ENCODE data around the gene SPON1. TPM values are rescaled to one million over a fixed set of nuclear protein-coding genes. Genes with fewer than 3 reads are reported as not detected.

The SPON1 gene
- total RNA-seq, 2 experiments from 2014 or later = 2.1 to 2.2 TPM

- H3K4me3 Mint-ChIP-seq = no peak overlapping the region
- H3K36me3 Mint-ChIP-seq (ENCODE audit: low read depth) = no peaks in the 10 kb centered on the region
- no peaks in the 10 kb centered on the region for H3K27me3 ChIP-seq (ENCODE audit: control insufficient read depth in 1 of 2, insufficient read depth in 2 of 2, low read length in 2 of 2)
- no peak for ATAC-seq (ENCODE audit: poor library complexity)
- H3K27ac ChIP-seq (ENCODE audit: low read depth in 1 of 2, low read length in 2 of 2) = no peak overlapping the region
- no peaks in the 10 kb centered on the region for H3K36me3 ChIP-seq (ENCODE audit: insufficient read depth, low read length)
- intact Hi-C loops (cut with DNase I, micrococcal nuclease) = loop anchor here in 1 of 2 experiments (10.0 kb wide), 1 partner anchor 1278 kb away; no protein-coding TSS in a partner anchor
- no peaks in the 10 kb centered on the region for H3K27me3 Mint-ChIP-seq
- no peaks in the 10 kb centered on the region for H3K9me3 ChIP-seq (ENCODE audit: control insufficient read depth in 1 of 2, insufficient read depth in 1 of 2, low read length in 2 of 2)
- POLR2A ChIA-PET = no interaction called here
- peaks cover 12% of the 10 kb centered on the region for H3K4me1 Mint-ChIP-seq (ENCODE audit: low read depth)
- H3K4me1 ChIP-seq (ENCODE audit: insufficient read depth, low read length) = no peaks in the 10 kb centered on the region
- H3K4me3 ChIP-seq (ENCODE audit: low read length) = no peak overlapping the region
- CTCF ChIA-PET = no interaction called here
- TF ChIP-seq CTCF (IDR thresholded peaks at IDR 0.05) = no peak
- H3K9me3 Mint-ChIP-seq = no peaks in the 10 kb centered on the region
- no peak overlapping the region for H3K27ac Mint-ChIP-seq
- no peak for DNase-seq
Measured at GRCh38 chr11:14242733-14243132, 280.2 kb downstream of the SPON1 start.

GRCh38 chr11:14244926-14245325, 282.4 kb downstream of the SPON1 start:
- no peaks in the 10 kb centered on the region for H3K27me3 Mint-ChIP-seq
- peaks cover 28% of the 10 kb centered on the region for H3K4me1 Mint-ChIP-seq (ENCODE audit: low read depth)
- no peaks in the 10 kb centered on the region for H3K9me3 Mint-ChIP-seq
- DNase-seq (no peak), ATAC-seq (ENCODE audit: poor library complexity) (no peak)
- intact Hi-C loops (cut with DNase I, micrococcal nuclease) = loop anchor here (5.0 to 10.0 kb wide), 3 partner anchors 98 to 1280 kb away; no protein-coding TSS in a partner anchor
- TF ChIP-seq CTCF (IDR thresholded peaks at IDR 0.05) = no peak
- CTCF ChIA-PET = no interaction called here
- no peaks in the 10 kb centered on the region for H3K36me3 Mint-ChIP-seq (ENCODE audit: low read depth)
- no peak overlapping the region for H3K4me3 Mint-ChIP-seq
- H3K27ac Mint-ChIP-seq = no peak overlapping the region
- Histone ChIP-seq H3K27me3 (ENCODE audit: control insufficient read depth in 1 of 2, insufficient read depth in 2 of 2, low read length in 2 of 2) (no peaks in the 10 kb centered on the region), H3K4me3 (ENCODE audit: low read length) (no peak overlapping the region), H3K36me3 (ENCODE audit: insufficient read depth, low read length) (no peaks in the 10 kb centered on the region), H3K4me1 (ENCODE audit: insufficient read depth, low read length) (peaks cover 12% of the 10 kb centered on the region), H3K27ac (ENCODE audit: low read depth in 1 of 2, low read length in 2 of 2) (no peak overlapping the region), H3K9me3 (ENCODE audit: control insufficient read depth in 1 of 2, insufficient read depth in 1 of 2, low read length in 2 of 2) (no peaks in the 10 kb centered on the region)
- POLR2A ChIA-PET = no interaction called here

GRCh38 chr11:14245444-14245843, 282.9 kb downstream of the SPON1 start:
- ChIA-PET POLR2A (no interaction called here), CTCF (interaction anchor here (1.1 kb wide), 1 partner anchor 469 kb away, joined by 3 read pairs; no protein-coding TSS in a partner anchor)
- TF ChIP-seq CTCF (IDR thresholded peaks at IDR 0.05) = no peak
- Mint-ChIP-seq H3K27ac (no peak overlapping the region), H3K4me3 (no peak overlapping the region), H3K4me1 (ENCODE audit: low read depth) (peaks cover 28% of the 10 kb centered on the region), H3K27me3 (no peaks in the 10 kb centered on the region), H3K9me3 (no peaks in the 10 kb centered on the region), H3K36me3 (ENCODE audit: low read depth) (no peaks in the 10 kb centered on the region)
- ATAC-seq (ENCODE audit: poor library complexity) (no peak), DNase-seq (no peak)
- intact Hi-C loops (cut with DNase I, micrococcal nuclease) = loop anchor here (5.0 to 10.0 kb wide), 3 partner anchors 98 to 1281 kb away; no protein-coding TSS in a partner anchor
- no peak overlapping the region for H3K4me3 ChIP-seq (ENCODE audit: low read length)
- H3K4me1 ChIP-seq (ENCODE audit: insufficient read depth, low read length) = peaks cover 12% of the 10 kb centered on the region
- H3K9me3 ChIP-seq (ENCODE audit: control insufficient read depth in 1 of 2, insufficient read depth in 1 of 2, low read length in 2 of 2) = no peaks in the 10 kb centered on the region
- H3K27me3 ChIP-seq (ENCODE audit: control insufficient read depth in 1 of 2, insufficient read depth in 2 of 2, low read length in 2 of 2) = no peaks in the 10 kb centered on the region
- no peak overlapping the region for H3K27ac ChIP-seq (ENCODE audit: low read depth in 1 of 2, low read length in 2 of 2)
- no peaks in the 10 kb centered on the region for H3K36me3 ChIP-seq (ENCODE audit: insufficient read depth, low read length)
